Stimulated activated CD4-positive, alpha-beta T cell treated with anti-CD3 and anti-CD28 coated beads, Interleukin-12 subunit alpha, Interleukin-12 subunit beta, amount 100 ng/mL, for 4 hours (primary cell): ENCODE measurements around the gene MCHR1.
"Not testable (repeated sequence)": the region's sequence is repeated elsewhere in the genome, so short reads cannot be mapped to it uniquely, and the experiment has no call there.

Experiments used
- DNase-seq: peaks from one replicate; pipeline ENCODE4 v3.0.0-alpha.2; 2020

Gene MCHR1

DNA sequence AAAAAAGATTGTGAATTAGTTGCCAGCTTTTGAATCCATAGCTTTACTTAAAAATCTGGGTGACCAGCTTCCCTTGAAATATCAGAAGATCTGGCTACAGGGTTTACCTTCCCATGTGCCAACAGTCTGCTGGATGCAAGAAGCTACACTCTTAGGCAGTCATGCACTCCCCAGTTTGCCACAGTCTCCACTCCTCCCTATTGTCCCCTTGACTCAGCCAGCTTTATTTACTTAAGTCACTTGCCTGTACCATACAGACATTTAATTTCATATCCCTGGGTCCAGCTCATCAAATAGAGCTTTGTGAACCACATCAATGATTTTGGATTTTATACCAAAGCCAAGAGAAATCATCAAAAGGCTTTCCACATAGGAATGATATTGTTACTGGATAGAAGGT, 12.2 kb downstream of the MCHR1 start:
- DNase-seq: no peak

DNA sequence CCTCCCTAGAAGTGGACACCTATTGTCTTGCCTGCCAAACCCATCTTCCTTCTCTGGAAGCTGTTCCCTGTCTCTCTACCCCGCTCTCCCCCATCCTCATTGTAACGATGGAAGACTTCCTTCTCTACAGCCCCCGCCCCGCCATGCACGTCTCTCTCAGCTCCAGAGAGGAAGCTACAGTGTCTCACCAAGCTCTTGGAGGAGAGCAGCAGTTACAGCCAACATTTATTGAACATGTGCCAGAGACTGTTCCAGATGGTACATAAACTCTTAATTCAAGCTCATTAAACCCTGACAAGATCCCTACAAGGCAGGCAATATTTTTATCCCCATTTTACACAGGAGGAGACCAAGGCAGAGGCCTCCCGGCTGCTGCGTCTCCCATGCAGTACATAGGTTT, 15.1 kb downstream of the MCHR1 start:
- no peak for DNase-seq

DNA sequence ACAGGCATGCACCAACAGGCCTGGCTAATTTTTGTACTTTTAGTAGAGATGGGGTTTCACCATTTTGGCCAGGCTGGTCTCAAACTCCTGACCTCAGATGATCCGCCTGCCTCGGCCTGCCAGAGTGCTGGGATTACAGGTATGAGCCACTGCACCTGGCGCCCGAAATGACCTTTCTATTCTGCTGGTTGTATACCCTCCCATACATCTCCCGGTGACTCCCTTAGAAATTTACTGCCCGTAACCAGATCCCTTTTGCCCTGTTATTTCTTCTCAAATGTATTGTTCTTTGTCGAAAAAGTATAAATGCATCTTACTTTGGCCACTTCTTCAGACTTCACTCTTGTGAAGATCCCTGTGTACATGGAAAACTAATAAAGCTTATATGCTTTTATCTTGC, 22.0 kb downstream of the MCHR1 start:
- DNase-seq: no peak

DNA sequence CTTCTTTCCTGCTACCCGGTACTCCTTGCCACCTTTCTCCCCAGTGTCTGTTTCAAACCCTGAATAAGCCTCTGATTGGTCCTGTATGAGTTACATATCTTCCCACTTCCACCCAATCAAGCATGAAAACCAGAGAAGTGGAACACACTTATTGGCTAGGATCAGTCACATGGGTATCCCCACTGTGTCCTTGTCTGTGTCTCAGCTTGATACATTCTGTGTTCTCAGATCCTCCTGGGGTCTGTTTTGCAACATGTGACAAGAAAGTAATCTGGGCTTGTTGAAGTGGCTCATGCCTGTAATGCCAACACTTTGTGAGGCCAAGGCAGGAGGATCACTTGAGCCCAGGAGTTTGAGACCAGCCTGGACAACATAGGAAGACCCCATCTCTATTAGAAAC, 23.9 kb downstream of the MCHR1 start:
- DNase-seq: no peak

GRCh38 chr22:40703736-40704135, 24.5 kb downstream of the MCHR1 start:
- no peak for DNase-seq

- DNase-seq: no peak
Measured at GRCh38 chr22:40705918-40706682, 26.8 kb downstream of the MCHR1 start.

- no peak for DNase-seq
Measured at GRCh38 chr22:40707154-40707553, 27.9 kb downstream of the MCHR1 start.

DNA sequence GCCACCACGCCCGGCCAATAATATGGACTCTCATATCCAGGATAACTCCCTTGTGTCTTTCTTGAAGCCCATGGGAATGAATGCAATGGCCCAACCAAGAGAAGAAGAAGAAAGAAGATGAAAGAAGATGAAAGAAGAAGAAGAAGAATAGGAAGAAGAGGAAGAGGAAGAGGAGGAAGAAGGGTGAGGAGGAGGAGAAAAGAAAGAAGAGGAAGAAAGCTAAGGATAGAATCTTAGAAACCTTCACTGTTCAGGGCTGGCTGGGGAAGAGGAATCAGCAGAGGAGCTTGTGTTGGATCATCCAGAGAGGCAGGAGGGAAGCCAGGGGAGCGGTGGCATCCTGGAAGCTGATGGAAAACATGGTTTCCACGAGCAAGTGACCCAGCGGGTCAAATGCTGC, 28.9 kb downstream of the MCHR1 start:
- no peak for DNase-seq

- no peak for DNase-seq
Measured at GRCh38 chr22:40709752-40710413, 30.6 kb downstream of the MCHR1 start.

GRCh38 chr22:40712311-40712710, 33.0 kb downstream of the MCHR1 start:
- no peak for DNase-seq

GRCh38 chr22:40714499-40715337, 35.4 kb downstream of the MCHR1 start:
- DNase-seq: no peak

GRCh38 chr22:40716116-40716515, 36.8 kb downstream of the MCHR1 start:
- DNase-seq: no peak

DNA sequence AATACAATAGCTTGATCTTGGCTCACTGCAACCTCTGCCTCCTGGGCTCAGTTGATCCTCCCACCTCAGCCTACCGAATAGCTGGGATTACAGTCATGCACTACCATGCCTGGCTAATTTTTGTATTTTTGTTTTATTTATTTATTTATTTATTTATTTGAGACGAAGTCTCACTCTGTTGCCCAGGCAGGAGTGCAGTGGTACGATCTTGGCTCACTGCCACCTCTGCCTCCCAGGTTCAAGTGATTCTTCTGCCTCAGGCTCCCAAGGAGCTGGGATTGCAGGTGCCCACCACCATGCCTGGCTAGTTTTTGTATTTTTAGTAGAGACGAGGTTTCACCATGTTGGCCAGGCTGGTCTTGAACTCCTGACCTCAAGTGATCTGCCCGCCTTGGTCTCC, 38.4 kb downstream of the MCHR1 start:
- not testable (repeated sequence) for DNase-seq

DNA sequence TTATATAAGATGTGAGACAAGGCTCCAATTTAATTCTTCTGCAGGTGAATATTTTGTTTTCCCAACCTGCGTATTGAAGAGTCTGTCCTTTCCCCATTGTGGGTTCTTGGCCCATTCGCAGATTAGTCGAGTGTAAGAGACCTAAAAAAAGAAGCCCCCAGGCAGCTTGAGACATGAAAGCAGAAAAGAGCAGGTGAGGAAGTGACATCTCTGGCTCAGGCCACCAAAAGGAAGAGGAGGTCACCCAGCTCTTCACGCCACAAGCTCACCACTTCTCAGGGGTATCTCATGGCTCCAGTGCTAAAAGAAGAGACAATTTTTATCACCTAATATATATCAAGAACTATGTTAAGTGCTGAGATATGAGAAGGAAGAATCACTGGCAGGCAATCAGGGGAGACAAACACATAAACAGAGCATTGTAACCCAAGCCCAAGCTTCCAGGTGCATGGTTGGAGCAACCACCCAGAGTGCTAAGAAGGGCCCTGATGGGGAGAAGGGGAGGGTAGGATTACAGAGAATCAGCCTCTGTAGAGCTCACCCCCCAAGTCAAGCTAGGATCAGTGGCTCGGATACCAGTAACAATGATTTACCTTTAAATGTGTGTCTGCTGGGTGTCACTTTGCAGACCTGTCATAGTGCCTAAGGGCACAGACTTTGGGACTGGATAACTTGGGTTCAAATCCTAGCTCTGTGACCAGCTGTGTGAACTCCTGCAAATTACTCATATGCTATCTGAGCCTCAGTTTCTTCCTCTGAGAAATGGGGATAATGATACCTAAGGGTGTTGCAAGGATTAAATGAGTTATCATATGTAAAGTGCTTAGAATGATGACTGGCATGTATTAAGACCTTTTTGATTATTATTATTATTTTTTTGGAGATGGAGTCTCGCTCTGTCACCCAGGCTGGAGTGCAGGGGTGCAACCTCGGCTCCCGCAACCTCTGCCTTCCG, 39.2 kb downstream of the MCHR1 start:
- no peak for DNase-seq

DNA sequence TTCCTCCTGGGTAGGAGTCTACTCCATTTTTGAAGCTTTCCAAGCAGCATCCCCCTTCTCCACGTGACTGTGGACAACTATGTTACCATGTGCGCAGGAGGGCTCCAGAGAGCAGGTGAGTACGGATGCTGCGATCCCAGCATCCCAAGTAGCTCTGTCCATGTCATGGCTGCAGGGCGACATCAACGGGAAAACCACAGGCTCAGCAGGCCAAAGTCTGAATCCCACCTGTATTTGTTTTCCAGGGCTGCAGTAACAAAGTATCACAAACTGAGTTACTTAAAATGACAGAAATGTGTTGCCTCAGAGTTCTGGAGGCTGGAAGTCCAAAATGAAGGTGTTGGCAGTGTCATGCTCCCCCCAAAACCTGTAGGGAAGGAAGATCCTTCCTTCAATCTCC, 40.3 kb downstream of the MCHR1 start:
- DNase-seq: no peak

DNA sequence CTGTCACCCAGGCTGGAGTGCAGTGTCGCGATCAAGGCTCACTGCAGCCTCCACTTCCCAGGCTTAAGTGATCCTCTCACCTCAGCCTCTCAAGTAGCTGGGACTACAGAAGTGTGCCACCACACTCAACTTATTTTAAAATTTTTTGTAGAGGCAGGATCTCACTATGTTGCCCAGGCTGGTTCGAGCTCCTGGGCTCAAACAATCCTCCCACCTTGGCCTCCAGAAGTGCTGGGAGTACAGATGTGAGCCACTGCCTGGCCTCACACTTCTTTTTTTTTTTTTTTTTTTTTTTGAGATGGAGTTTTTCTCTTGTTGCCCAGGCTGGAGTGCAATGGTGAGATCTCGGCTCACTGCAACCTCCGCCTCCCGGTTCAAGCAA, 40.9 kb downstream of the MCHR1 start:
- DNase-seq: not testable (repeated sequence)

DNA sequence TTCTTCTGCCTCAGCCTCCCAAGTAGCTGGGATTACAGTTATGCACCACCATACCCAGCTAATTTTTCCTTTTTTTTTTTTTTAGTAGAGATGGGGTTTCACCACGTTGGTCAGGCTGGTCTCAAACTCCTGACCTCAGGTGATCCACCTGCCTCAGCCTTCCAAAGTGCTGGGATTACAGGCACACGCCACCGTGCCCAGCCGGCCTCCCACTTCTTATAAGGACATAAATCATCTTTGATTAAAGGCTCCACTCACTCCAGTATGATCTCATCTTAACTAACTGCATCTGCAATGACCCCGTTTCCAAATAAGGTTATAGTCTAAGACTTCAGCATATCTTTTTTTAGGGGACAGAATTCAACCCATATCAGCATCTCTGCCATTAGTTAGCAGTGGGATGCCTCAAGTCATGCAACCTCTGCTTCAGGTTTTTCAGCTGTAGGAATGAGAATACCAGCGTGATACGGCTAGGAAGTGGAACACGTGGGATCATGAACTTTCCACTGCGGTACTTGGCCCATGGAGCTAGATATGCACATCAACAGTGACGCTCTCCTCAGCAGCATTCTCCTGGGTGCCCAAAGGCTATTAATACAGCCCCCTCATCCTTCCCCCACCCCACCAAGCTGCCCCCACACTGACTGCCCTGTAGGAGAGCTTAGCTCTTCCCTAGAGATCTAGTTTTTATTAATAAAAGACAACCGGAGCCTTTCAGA, 41.4 kb downstream of the MCHR1 start:
- no peak for DNase-seq

GRCh38 chr22:40721266-40721665, 42.0 kb downstream of the MCHR1 start:
- DNase-seq: no peak

GRCh38 chr22:40723396-40723933, 44.2 kb downstream of the MCHR1 start:
- no peak for DNase-seq

- DNase-seq: no peak
Measured at GRCh38 chr22:40726514-40726913, 47.2 kb downstream of the MCHR1 start.
